ENCODE data around the gene GALR2.

Gene GALR2

GRCh38 chr17:76102944-76103273 is 28.3 kb downstream of the GALR2 start:
- no peak for DNase-seq

GRCh38 chr17:76103274-76104139 is 28.9 kb downstream of the GALR2 start, which contains the start of gene EXOC7:
TSS of gene EXOC7 (minus strand) at chr17:76103787. CDS start at chr17:76103692, 95 bp downstream.
- DNase-seq = peak; percentile 94

- no peak for DNase-seq
Observed at GRCh38 chr17:76104140-76104895, 29.7 kb downstream of the GALR2 start.

GRCh38 chr17:76104896-76105231 is 30.3 kb downstream of the GALR2 start:
- no peak for DNase-seq

- no peak for DNase-seq
Observed at GRCh38 chr17:76106703-76107102, 32.1 kb downstream of the GALR2 start.

- DNase-seq = no peak
Observed at GRCh38 chr17:76107509-76107908, 32.9 kb downstream of the GALR2 start.

- DNase-seq = no peak
Observed at GRCh38 chr17:76111956-76112355, 37.4 kb downstream of the GALR2 start.

GRCh38 chr17:76115138-76115754 is 40.7 kb downstream of the GALR2 start:
- no peak for DNase-seq

- no peak for DNase-seq
Observed at GRCh38 chr17:76119409-76120371, 45.1 kb downstream of the GALR2 start.

- DNase-seq = no peak
Observed at GRCh38 chr17:76120658-76121008, 46.1 kb downstream of the GALR2 start.

- no peak for DNase-seq
Observed at GRCh38 chr17:76121932-76122430, 47.4 kb downstream of the GALR2 start.

GRCh38 chr17:76122431-76123190 is 48.0 kb downstream of the GALR2 start:
- no peak for DNase-seq

- no peak for DNase-seq
Observed at GRCh38 chr17:76123191-76123499, 48.6 kb downstream of the GALR2 start.

- DNase-seq = no peak
Observed at GRCh38 chr17:76123749-76124581, 49.4 kb downstream of the GALR2 start.

- no peak for DNase-seq
Observed at GRCh38 chr17:76124582-76125390, 50.2 kb downstream of the GALR2 start.

- DNase-seq = no peak
Observed at GRCh38 chr17:76125391-76125675, 50.8 kb downstream of the GALR2 start.

GRCh38 chr17:76125922-76126321 is 51.3 kb downstream of the GALR2 start:
- no peak for DNase-seq

All from activated naive CD4-positive, alpha-beta T cell treated with Interleukin-2 at 50 U/mL for 16 hours (primary cell).